ENCODE results near the gene LMBRD2. TPM values are rescaled to one million over a fixed set of nuclear protein-coding genes. Genes with fewer than 3 reads are reported as not detected.

Gene LMBRD2
- total RNA-seq, 2 experiments from 2014 or later: 11.5 to 11.8 TPM

DNA sequence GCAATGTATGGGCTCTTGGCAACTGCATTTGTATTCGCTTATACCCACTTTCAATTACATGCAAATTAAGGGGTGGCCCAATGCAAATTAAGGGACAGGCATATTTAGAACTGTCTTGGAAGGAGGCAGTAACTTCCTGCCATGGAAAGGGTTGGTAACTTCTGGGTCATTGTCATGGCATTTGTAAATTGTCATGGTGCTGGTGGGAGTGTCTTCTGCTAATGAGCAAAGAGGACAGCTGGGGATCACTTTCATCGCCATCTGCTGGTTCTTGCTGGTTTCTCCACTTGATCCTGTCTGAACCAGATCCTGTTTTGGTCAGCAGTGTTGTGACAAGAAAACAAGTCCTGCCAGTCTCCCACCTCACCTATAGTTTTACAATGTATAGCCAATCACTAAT is 61.7 kb downstream of the LMBRD2 start:
- Mint-ChIP-seq H3K9me3 (ENCODE audit: insufficient read depth) (no peaks in the 10 kb centered on the region), H3K27me3 (ENCODE audit: low read depth) (peaks cover 19% of the 10 kb centered on the region), H3K36me3 (ENCODE audit: low read depth) (no peaks in the 10 kb centered on the region), H3K4me1 (ENCODE audit: low read depth) (no peaks in the 10 kb centered on the region), H3K27ac (no peak overlapping the region), H3K4me3 (no peak overlapping the region)
- ATAC-seq (peak; percentile 42), DNase-seq (no peak)
- ChIA-PET CTCF (interaction anchor here (4.9 kb wide), 1 partner anchor 11 kb away, joined by 25 read pairs; no protein-coding TSS in a partner anchor), POLR2A (no interaction called here)

DNA sequence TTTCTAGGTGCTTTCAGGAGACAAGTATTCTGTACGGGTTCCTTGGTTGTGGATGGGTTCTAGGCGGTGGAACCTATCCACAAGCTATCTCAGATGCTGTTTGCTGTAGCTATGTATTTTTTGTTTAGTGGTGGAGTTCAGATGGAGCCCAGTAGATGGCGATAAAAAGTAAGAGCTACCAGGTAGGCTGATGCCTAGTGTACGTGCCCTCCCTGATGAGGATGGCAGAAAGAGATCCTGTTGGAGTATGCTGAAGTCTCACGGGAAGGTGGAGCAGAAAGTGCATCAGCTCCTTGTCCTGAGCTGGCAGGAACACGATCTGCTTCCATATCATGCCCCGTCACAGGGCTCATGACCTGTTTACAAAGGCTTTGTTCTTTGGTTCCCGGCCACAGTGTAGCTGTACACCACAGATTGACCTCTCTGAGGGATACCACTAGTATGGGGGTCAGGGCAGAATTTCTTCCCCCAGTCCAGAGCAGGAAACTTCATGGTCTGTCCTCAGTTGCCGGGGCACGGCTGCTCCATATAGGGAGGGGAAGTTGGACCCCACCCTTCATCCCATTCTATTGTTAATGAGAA is 72.4 kb downstream of the LMBRD2 start:
- DNase-seq (peak; percentile 52), ATAC-seq (peak; percentile 90)
- Mint-ChIP-seq H3K9me3 (ENCODE audit: insufficient read depth) (no peaks in the 10 kb centered on the region), H3K4me3 (no peak overlapping the region), H3K4me1 (ENCODE audit: low read depth) (no peaks in the 10 kb centered on the region), H3K27ac (no peak overlapping the region), H3K27me3 (ENCODE audit: low read depth) (peaks cover 20% of the 10 kb centered on the region), H3K36me3 (ENCODE audit: low read depth) (no peaks in the 10 kb centered on the region)
- ChIA-PET POLR2A (interaction anchor here (0.6 to 1.0 kb wide), 3 partner anchors 14 to 71 kb away, joined by 3 to 4 read pairs (median 3); no protein-coding TSS in a partner anchor), CTCF (interaction anchor here (0.6 to 2.7 kb wide), 53 partner anchors 10 to 458 kb away, joined by 3 to 25 read pairs (median 4); partner anchors contain the start of genes LMBRD2, NADK2, SKP2 and UGT3A2)

DNA sequence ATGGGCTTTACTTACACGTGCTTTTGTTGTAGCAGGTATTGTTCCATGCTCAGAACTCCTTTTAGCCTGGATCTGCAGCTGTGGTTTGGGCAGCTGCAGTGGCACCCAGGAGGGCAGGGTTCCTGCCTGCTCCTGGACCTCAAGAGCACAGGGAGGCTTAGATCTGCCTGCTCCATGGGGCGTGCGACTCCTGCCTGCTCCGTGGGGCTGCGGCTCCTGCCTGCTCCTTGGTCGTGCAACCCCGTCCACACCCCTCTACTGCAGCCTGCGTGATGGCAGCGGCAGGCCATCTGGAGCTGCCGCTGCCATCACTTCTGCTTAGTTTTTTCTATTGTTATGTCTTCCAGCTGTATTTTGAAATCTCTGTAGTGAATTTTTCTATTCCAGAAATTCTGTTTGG is 73.3 kb downstream of the LMBRD2 start:
- Mint-ChIP-seq H3K27me3 (ENCODE audit: low read depth) (peaks cover 22% of the 10 kb centered on the region), H3K27ac (no peak overlapping the region), H3K36me3 (ENCODE audit: low read depth) (no peaks in the 10 kb centered on the region), H3K4me1 (ENCODE audit: low read depth) (peaks cover 3% of the 10 kb centered on the region), H3K4me3 (no peak overlapping the region), H3K9me3 (ENCODE audit: insufficient read depth) (no peaks in the 10 kb centered on the region)
- ATAC-seq (no peak), DNase-seq (no peak)
- POLR2A ChIA-PET: interaction anchor here (0.9 kb wide), 1 partner anchor 14 kb away, joined by 3 read pairs; no protein-coding TSS in a partner anchor
- CTCF ChIA-PET: interaction anchor here (0.6 to 2.7 kb wide), 50 partner anchors 9 to 458 kb away, joined by 3 to 25 read pairs (median 4); partner anchors contain the start of genes LMBRD2, NADK2, SKP2 and UGT3A2

DNA sequence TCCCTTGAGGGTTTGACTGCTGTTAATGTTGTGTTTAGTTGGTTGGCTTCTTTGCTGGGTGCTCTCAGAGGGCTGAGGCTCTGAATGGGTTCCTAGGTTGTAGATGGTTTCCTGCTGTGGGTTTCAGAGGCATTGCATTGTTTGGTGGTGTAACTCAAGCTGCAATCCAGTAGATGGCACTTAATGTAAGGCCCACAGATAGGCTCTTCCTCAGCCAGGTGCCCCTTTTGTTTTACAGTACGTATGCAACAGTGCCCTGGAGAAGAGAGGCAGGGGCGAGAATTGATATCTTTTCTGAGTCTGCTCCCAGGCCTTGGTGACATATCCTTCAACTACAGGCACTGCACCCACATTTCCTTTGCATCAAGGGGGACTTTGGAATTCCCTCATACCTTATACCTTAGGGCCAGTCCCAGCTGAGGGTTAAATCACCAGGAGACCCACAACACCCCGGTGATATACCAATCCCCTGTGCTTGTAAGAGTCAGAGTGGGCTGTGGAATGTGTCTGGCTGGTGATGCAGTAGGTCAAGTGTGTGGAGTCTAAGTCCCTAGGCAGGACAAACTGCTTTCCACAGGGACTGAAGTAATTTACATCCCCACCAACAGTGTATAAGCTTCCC is 78.0 kb downstream of the LMBRD2 start:
- Mint-ChIP-seq H3K36me3 (ENCODE audit: low read depth) (no peaks in the 10 kb centered on the region), H3K27ac (no peak overlapping the region), H3K9me3 (ENCODE audit: insufficient read depth) (no peaks in the 10 kb centered on the region), H3K4me3 (no peak overlapping the region), H3K27me3 (ENCODE audit: low read depth) (peaks cover 37% of the 10 kb centered on the region), H3K4me1 (ENCODE audit: low read depth) (peaks cover 4% of the 10 kb centered on the region)
- DNase-seq: peak; percentile 34
- ChIA-PET CTCF (interaction anchor here (0.9 kb wide), 1 partner anchor 17 kb away, joined by 4 read pairs; no protein-coding TSS in a partner anchor), POLR2A (interaction anchor here (0.6 kb wide), 2 partner anchors 10 to 328 kb away, joined by 3 read pairs; no protein-coding TSS in a partner anchor)
- peak; percentile 74 for ATAC-seq

DNA sequence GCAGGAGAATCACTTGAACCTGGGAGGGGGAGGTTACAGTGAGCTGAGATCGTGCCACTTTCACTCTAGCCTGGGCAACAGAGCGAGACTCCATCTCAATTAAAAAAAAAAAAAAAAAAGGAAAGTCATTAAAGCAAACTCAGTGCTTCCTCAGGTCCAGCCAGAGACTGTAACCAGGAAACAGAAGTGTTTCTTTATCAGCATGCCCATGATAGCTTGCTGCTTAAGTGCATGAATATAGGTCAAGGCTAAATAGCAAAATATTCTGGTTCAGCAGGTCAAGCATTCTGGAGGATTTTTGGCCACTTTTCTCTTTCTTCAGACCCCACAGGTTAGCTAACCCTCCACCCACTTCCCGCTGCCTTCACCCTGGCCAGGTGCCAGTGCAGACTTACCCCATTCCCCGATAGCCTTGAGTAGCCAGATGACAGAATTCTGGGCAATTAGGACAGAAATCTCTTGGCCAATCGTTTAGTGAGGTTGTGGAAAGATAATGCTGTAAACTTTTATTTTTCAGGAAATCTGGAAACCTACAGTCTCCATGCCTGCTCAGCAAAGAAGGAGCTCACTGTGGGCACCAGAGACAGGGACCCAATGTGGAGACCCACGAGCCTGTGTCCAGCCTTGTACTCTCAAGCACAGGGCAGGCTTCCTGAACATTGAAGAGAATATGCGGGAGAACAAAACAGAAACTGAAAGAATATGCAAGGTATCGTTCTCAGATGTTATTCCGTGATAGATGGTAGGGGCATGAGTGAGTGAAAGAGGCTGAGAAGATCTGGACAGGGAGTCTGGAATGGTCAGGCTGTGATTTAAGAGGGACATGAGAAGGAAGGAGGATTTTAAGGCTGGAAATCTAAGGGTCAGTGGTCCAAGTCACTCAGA is 80.8 kb downstream of the LMBRD2 start:
- no peaks in the 10 kb centered on the region for H3K9me3 Mint-ChIP-seq (ENCODE audit: insufficient read depth)
- no peaks in the 10 kb centered on the region for H3K36me3 Mint-ChIP-seq (ENCODE audit: low read depth)
- no peak for DNase-seq
- no peak for ATAC-seq
- H3K27ac Mint-ChIP-seq: no peak overlapping the region
- peaks cover 43% of the 10 kb centered on the region for H3K27me3 Mint-ChIP-seq (ENCODE audit: low read depth)
- CTCF ChIA-PET: interaction anchor here (4.5 kb wide), 1 partner anchor 8 kb away, joined by 19 read pairs; no protein-coding TSS in a partner anchor
- POLR2A ChIA-PET: no interaction called here
- H3K4me3 Mint-ChIP-seq: no peak overlapping the region
- peaks cover 4% of the 10 kb centered on the region for H3K4me1 Mint-ChIP-seq (ENCODE audit: low read depth)

DNA sequence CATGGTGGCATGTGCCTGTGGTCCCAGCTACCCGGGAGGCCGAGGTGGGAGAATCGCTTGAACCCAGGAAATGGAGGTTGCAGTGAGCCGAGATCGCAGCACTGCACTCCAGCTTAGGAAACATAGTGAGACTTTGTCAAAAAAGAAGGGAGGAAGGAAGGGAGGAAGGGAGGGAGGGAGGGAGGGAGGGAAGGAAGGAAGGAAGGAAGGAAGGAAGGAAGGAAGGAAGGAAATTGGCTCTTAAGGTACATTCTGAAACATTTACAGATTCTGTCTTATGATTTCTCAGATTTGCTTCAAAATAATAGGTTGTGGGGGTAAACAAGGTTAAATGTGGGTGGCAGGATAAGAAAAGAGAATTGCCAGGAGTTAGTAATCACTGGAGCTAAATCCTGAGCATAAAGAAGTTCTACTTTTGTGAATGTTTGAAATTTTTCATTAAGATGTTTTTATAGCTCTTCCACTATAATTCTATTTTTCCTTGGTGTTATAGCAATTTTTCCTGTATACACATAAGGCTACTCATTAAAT is 82.9 kb downstream of the LMBRD2 start:
- H3K27ac Mint-ChIP-seq: no peak overlapping the region
- H3K9me3 Mint-ChIP-seq (ENCODE audit: insufficient read depth): no peaks in the 10 kb centered on the region
- H3K36me3 Mint-ChIP-seq (ENCODE audit: low read depth): no peaks in the 10 kb centered on the region
- CTCF ChIA-PET: interaction anchor here (4.5 kb wide), 1 partner anchor 10 kb away, joined by 19 read pairs; no protein-coding TSS in a partner anchor
- no peak for ATAC-seq
- H3K4me1 Mint-ChIP-seq (ENCODE audit: low read depth): peaks cover 4% of the 10 kb centered on the region
- DNase-seq: no peak
- H3K4me3 Mint-ChIP-seq: no peak overlapping the region
- peaks cover 48% of the 10 kb centered on the region for H3K27me3 Mint-ChIP-seq (ENCODE audit: low read depth)
- POLR2A ChIA-PET: no interaction called here

DNA sequence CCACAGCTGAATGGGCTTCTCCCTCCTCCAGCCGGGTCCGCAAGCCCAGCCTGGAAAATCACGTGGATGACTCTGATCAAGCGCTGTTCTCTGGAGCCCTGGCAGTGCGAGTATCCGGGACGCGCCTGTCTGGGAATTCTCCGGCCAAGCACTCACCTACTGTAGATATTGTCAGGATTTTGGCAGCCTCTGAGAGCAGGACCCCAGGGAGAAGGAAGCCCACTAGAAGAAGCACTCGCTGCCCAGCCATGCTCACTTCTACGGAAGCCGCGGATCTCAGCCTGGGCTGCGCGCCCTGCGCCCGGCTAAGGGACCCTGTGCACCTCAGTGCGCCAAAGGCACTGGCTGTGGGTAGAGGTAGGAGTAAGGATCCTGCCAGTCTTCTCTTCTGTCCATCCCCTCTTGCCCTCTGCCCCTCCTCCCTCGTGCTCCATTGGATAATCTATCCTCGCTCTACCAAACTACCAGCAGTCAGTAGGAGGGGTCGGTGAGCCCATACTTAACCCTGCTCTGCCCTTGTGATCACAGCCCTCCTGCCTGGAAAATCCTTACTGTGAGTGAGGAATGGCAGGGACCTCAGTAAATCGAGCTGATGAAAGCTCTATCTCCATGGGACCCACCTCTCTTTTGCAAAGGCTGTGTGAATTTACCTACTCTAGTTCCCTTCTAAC is 85.0 kb downstream of the LMBRD2 start, which contains the start of gene UGT3A2:
TSS of gene UGT3A2 (minus strand) at position 343 of the 671 bp plus-strand sequence. CDS start at position 250, 93 bp downstream.
- CTCF ChIA-PET: interaction anchor here (1.1 to 1.3 kb wide), 2 partner anchors 10 to 12 kb away, joined by 4 to 5 read pairs; no protein-coding TSS in a partner anchor
- DNase-seq (no peak), ATAC-seq (no peak)
- Mint-ChIP-seq H3K36me3 (ENCODE audit: low read depth) (no peaks in the 10 kb centered on the region), H3K9me3 (ENCODE audit: insufficient read depth) (no peaks in the 10 kb centered on the region), H3K27ac (no peak within 1 kb of the TSS), H3K27me3 (ENCODE audit: low read depth) (peaks cover 42% of the 10 kb centered on the region), H3K4me1 (ENCODE audit: low read depth) (no peaks in the 10 kb centered on the region), H3K4me3 (no peak within 1 kb of the TSS)
- POLR2A ChIA-PET: no interaction called here

DNA sequence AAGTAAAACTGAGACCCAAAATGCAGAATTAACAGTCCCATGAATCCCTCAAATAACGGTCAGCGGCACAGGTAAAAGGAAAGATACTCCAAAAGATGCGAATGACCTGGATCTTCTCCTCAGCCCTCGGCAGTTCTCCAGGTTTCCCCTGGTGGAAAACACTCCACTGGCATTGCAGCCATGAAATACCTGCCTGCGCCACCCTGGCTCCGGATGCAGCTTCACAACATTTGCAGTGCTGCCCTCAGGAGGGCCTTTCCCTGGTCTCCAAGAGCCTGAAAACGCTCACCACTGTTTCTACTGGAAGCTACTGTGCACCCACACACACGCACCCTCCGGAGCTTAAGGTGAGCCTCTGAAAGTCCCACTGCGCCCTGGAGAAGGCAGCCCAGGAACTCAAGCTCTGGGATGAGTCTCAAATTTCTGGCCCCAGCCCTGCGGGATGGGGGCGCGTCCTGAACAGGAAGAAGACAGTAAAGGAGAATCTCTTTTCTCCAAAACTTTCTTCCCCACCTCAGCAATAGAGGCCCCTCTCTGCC is 85.6 kb downstream of the LMBRD2 start:
- ChIA-PET POLR2A (no interaction called here), CTCF (interaction anchor here (1.1 to 1.3 kb wide), 2 partner anchors 11 to 13 kb away, joined by 4 to 5 read pairs; no protein-coding TSS in a partner anchor)
- Mint-ChIP-seq H3K27ac (no peak overlapping the region), H3K36me3 (ENCODE audit: low read depth) (no peaks in the 10 kb centered on the region), H3K9me3 (ENCODE audit: insufficient read depth) (no peaks in the 10 kb centered on the region), H3K4me3 (no peak overlapping the region), H3K27me3 (ENCODE audit: low read depth) (peaks cover 38% of the 10 kb centered on the region), H3K4me1 (ENCODE audit: low read depth) (no peaks in the 10 kb centered on the region)
- ATAC-seq (no peak), DNase-seq (no peak)

DNA sequence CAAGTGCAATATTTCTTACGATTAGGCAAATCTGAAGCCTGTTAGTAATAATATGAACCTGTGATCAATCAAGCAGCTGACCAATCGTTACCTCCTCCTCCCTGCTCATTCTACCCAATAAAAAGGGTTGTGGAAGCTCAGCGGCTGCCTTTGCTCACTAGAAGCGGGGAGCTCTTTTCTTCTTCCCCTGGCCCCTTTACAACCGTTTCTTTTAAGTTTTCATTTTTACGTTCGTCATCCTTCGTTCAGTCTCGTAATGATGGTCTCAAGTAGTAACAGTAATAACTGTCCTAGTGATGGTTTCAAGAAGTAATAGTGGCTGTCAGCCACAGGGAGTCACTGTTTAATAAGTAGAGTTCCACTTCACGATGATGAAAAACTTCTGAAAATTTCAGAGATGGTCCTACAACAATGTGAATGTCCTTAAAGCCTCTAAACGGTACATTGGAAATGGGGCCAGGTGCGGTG is 91.2 kb downstream of the LMBRD2 start:
- CTCF ChIA-PET: no interaction called here
- no peak overlapping the region for H3K27ac Mint-ChIP-seq
- peaks cover 23% of the 10 kb centered on the region for H3K27me3 Mint-ChIP-seq (ENCODE audit: low read depth)
- H3K4me3 Mint-ChIP-seq: no peak overlapping the region
- no peaks in the 10 kb centered on the region for H3K36me3 Mint-ChIP-seq (ENCODE audit: low read depth)
- ATAC-seq: no peak
- DNase-seq: no peak
- H3K4me1 Mint-ChIP-seq (ENCODE audit: low read depth): peaks cover 6% of the 10 kb centered on the region
- POLR2A ChIA-PET: interaction anchor here (1.1 kb wide), 1 partner anchor 19 kb away, joined by 3 read pairs; no protein-coding TSS in a partner anchor
- H3K9me3 Mint-ChIP-seq (ENCODE audit: insufficient read depth): no peaks in the 10 kb centered on the region

DNA sequence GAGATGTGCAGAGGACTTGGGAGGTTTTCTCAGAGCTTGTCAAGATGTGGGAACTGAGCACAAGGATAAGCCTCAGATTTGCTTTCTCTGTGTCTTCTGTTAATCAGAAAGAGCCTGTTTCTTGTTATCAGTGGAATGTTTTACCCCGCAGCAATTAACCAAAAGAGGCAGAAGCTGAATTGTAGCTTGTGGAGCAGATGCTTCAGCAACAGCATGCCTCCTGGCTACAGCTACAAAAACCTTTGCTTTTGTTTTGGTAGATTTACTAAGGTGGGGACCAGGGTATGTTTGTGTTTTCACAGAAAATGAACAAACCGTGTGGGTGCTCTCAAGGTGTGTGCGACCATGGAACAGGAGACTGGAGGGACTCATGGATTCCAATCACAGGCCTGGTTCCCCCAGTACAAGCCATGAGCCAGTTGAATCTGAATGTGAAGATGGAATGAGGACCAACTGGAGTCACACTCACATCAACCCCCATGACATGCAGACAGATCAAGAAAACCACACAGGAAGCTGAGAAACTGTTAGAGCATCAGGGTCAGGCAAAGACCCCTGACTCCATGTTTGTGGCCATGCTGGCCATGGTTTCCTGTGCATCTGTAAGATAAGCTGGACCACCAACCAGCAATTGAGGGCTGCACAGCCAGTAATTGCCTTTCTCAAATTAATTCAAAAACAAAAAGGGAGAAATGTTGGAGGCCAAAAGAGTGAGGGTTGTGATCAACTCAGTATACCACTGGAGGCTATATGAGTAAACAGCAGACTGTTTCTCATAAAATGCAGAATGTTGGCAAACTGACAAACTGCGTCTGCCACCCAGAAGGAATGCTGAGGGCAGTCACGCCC is 91.9 kb downstream of the LMBRD2 start:
- ATAC-seq (no peak), DNase-seq (no peak)
- H3K4me1 Mint-ChIP-seq (ENCODE audit: low read depth): peaks cover 6% of the 10 kb centered on the region
- no peaks in the 10 kb centered on the region for H3K9me3 Mint-ChIP-seq (ENCODE audit: insufficient read depth)
- ChIA-PET POLR2A (interaction anchor here (1.1 kb wide), 1 partner anchor 20 kb away, joined by 3 read pairs; no protein-coding TSS in a partner anchor), CTCF (no interaction called here)
- no peak overlapping the region for H3K4me3 Mint-ChIP-seq
- peaks cover 18% of the 10 kb centered on the region for H3K27me3 Mint-ChIP-seq (ENCODE audit: low read depth)
- no peak overlapping the region for H3K27ac Mint-ChIP-seq
- no peaks in the 10 kb centered on the region for H3K36me3 Mint-ChIP-seq (ENCODE audit: low read depth)
